HL-60 (cell line): Measurements from ENCODE around the gene SLC36A4.

Source experiments
- DNase-seq, 2 experiments: peaks; one replicate each; pipeline ENCODE4 v3.0.0-alpha.2; 2010 to 2020; ENCODE audit warnings: low read depth in 1 of 2, low spot score in 1 of 2
- H3K27ac ChIP-seq: fragments of 250-450 bp; sonication (Bioruptor Pico); replicated peaks from 2 replicates; pipeline ENCODE4 v1.5.1; 2020; ENCODE audit warnings: mild to moderate bottlenecking, moderate library complexity
- H3K27me3 ChIP-seq: fragments of 250-450 bp; sonication (Bioruptor Pico); 2 replicates; pipeline ENCODE4 v1.5.1; 2021; ENCODE audit warnings: mild to moderate bottlenecking, moderate library complexity; ENCODE audit not compliant: insufficient read depth, poor library complexity, severe bottlenecking
- H3K4me3 ChIP-seq: replicated peaks from 2 replicates; pipeline ENCODE4 v1.5.1; 2011; ENCODE audit warnings: mild to moderate bottlenecking, control low read depth, low read length; ENCODE audit not compliant: insufficient read depth
- CTCF ChIP-seq: IDR thresholded peaks from one replicate; pipeline ENCODE4 v1.5.1; 2011; ENCODE audit warnings: low read length, control low read depth, inconsistent platforms; ENCODE audit not compliant: insufficient read depth
- GABPA ChIP-seq: IDR thresholded peaks from 2 replicates; pipeline ENCODE4 v1.6.1; 2012; ENCODE audit warnings: low read depth
- POLR2AphosphoS5 ChIP-seq: IDR thresholded peaks from 2 replicates; pipeline ENCODE4 v1.6.1; 2012; ENCODE audit warnings: low read depth
- REST ChIP-seq: IDR thresholded peaks from 2 replicates; pipeline ENCODE4 v1.6.1; 2012; ENCODE audit warnings: low read depth; ENCODE audit not compliant: insufficient replicate concordance
- SPI1 ChIP-seq: IDR thresholded peaks from 2 replicates; pipeline ENCODE4 v1.6.1; 2012; ENCODE audit warnings: low read depth, mild to moderate bottlenecking, borderline replicate concordance

The SLC36A4 gene

GRCh38 chr11:93238956-93239355 lies 41.2 kb upstream of the SLC36A4 start:
- Histone ChIP-seq H3K27me3 (peaks cover 6% of the 10 kb centered on the region), H3K4me3 (no peak overlapping the region), H3K27ac (no peak overlapping the region)
- no peak for DNase-seq
- no peak for TF ChIP-seq REST
- TF ChIP-seq GABPA, result no peak
- no peak for TF ChIP-seq SPI1
- TF ChIP-seq POLR2AphosphoS5, result no peak
- no peak for TF ChIP-seq CTCF

- DNase-seq, result peak; percentile 15 to 57
- H3K27me3 ChIP-seq, result peaks cover 6% of the 10 kb centered on the region
- H3K4me3 ChIP-seq, result no peak overlapping the region
- TF ChIP-seq GABPA, result no peak
- TF ChIP-seq CTCF, result peak; percentile 8
- TF ChIP-seq SPI1, result no peak
- H3K27ac ChIP-seq, result no peak overlapping the region
Observed at GRCh38 chr11:93236741-93237675, 39.2 kb upstream of the SLC36A4 start.

- Histone ChIP-seq H3K27ac (no peak overlapping the region), H3K4me3 (no peak overlapping the region)
- peak; percentile 14 to 72 for DNase-seq
Observed at GRCh38 chr11:93234602-93235207, 36.9 kb upstream of the SLC36A4 start.

More at GRCh38 chr11:93234602-93235207, 36.9 kb upstream of the SLC36A4 start:
- H3K27me3 ChIP-seq, result peaks cover 3% of the 10 kb centered on the region
- TF ChIP-seq CTCF (peak; percentile 96), REST (no peak)
